Upper lobe of right lung (tissue), 1 donor: ENCODE measurements around the gene EIF2A. TPM values are rescaled to one million over a fixed set of nuclear protein-coding genes. Genes with fewer than 3 reads are reported as not detected.

ENCODE experiments used
- ATAC-seq: fragments of 200-7000 bp; cut with Tn5 transposase; one replicate; pipeline ENCODE4 v1.9.1; 2020; ENCODE audit warnings: mild to moderate bottlenecking, moderate library complexity
- DNase-seq: peaks from one replicate; pipeline ENCODE4 v3.0.0-alpha.2; 2020
- H3K27ac ChIP-seq: fragments of 200-600 bp; one replicate; pipeline ENCODE4 v1.8.0; 2022
- H3K27me3 ChIP-seq: fragments of 200-600 bp; one replicate; pipeline ENCODE4 v1.8.0; 2022; ENCODE audit warnings: mild to moderate bottlenecking
- H3K36me3 ChIP-seq: fragments of 200-600 bp; one replicate; pipeline ENCODE4 v1.8.0; 2022
- H3K4me1 ChIP-seq: fragments of 200-600 bp; one replicate; pipeline ENCODE4 v1.8.0; 2022
- H3K4me3 ChIP-seq: fragments of 200-600 bp; one replicate; pipeline ENCODE4 v1.8.0; 2022; ENCODE audit warnings: mild to moderate bottlenecking
- H3K9me3 ChIP-seq: fragments of 200-600 bp; one replicate; pipeline ENCODE4 v1.8.0; 2022
- CTCF ChIP-seq: fragments of 200-600 bp; IDR thresholded peaks from one replicate; pipeline ENCODE4 v1.8.0; 2022; ENCODE audit warnings: antibody characterized with exemption
- intact Hi-C: fragments of 100-400 bp; cut with DNase I; formaldehyde crosslinking; loops from one replicate; pipeline ENCODE4 v1.11.0; 2022
- total RNA-seq: library from RNA; stranded (reverse); fragmentation: NEBNext Ultra II Directional; extraction: Animal tissue kit (Norgen Biotek cat#: 25700); gene quantifications from one replicate; pipeline ENCODE4 v1.2.1, GENCODE V29; 2021
- donor health status: DM: no; HTN: yes; CAD: no; lungs with severe emphysema.

The EIF2A gene
- total RNA-seq, 1 donor from 2014 or later = 83.8 TPM

GRCh38 chr3:150582620-150583019 is 36.0 kb downstream of the EIF2A start:
- no peaks in the 10 kb centered on the region for H3K4me1 ChIP-seq
- ATAC-seq = no peak
- intact Hi-C loops = no loop called here
- no peak overlapping the region for H3K4me3 ChIP-seq
- peaks cover 77% of the 10 kb centered on the region for H3K36me3 ChIP-seq
- H3K27ac ChIP-seq = no peak overlapping the region
- no peak for DNase-seq
- H3K27me3 ChIP-seq = no peaks in the 10 kb centered on the region
- no peaks in the 10 kb centered on the region for H3K9me3 ChIP-seq
- TF ChIP-seq CTCF = no peak

GRCh38 chr3:150583028-150583427 is 36.4 kb downstream of the EIF2A start:
- H3K27ac ChIP-seq = no peak overlapping the region
- no peaks in the 10 kb centered on the region for H3K4me1 ChIP-seq
- TF ChIP-seq CTCF = no peak
- ATAC-seq (no peak), DNase-seq (no peak)
- no peaks in the 10 kb centered on the region for H3K9me3 ChIP-seq
- intact Hi-C loops = no loop called here
- H3K4me3 ChIP-seq = no peak overlapping the region
- peaks cover 74% of the 10 kb centered on the region for H3K36me3 ChIP-seq
- H3K27me3 ChIP-seq = no peaks in the 10 kb centered on the region

GRCh38 chr3:150588027-150588830 is 41.6 kb downstream of the EIF2A start:
- Histone ChIP-seq H3K9me3 (no peaks in the 10 kb centered on the region), H3K27ac (peak overlapping the region; percentile 3), H3K4me1 (no peaks in the 10 kb centered on the region), H3K4me3 (no peak overlapping the region), H3K27me3 (no peaks in the 10 kb centered on the region), H3K36me3 (peaks cover 26% of the 10 kb centered on the region)
- DNase-seq (peak; percentile 71), ATAC-seq (peak; percentile 92)
- intact Hi-C loops = no loop called here
- no peak for TF ChIP-seq CTCF

- peak; percentile 71 for ATAC-seq
- peaks cover 10% of the 10 kb centered on the region for H3K36me3 ChIP-seq
- intact Hi-C loops = no loop called here
- DNase-seq = no peak
- no peak overlapping the region for H3K4me3 ChIP-seq
- H3K4me1 ChIP-seq = no peaks in the 10 kb centered on the region
- no peak overlapping the region for H3K27ac ChIP-seq
- no peak for TF ChIP-seq CTCF
- H3K9me3 ChIP-seq = no peaks in the 10 kb centered on the region
- no peaks in the 10 kb centered on the region for H3K27me3 ChIP-seq
Observed at GRCh38 chr3:150589759-150590158, 43.2 kb downstream of the EIF2A start.

GRCh38 chr3:150594150-150594549 is 47.6 kb downstream of the EIF2A start:
- DNase-seq (no peak), ATAC-seq (no peak)
- TF ChIP-seq CTCF = no peak
- intact Hi-C loops = no loop called here
- H3K27ac ChIP-seq = no peak overlapping the region
- H3K4me1 ChIP-seq = no peaks in the 10 kb centered on the region
- no peaks in the 10 kb centered on the region for H3K36me3 ChIP-seq
- H3K9me3 ChIP-seq = no peaks in the 10 kb centered on the region
- no peak overlapping the region for H3K4me3 ChIP-seq
- H3K27me3 ChIP-seq = no peaks in the 10 kb centered on the region
